HG03571 (cell line): Measurements from ENCODE around the gene CD27.
"Not testable (repeated sequence)": the region's sequence is repeated elsewhere in the genome, so short reads cannot be mapped to it uniquely, and the experiment has no call there.

Experiments
- ATAC-seq: cut with Tn5 transposase; IDR thresholded peaks from one replicate; pipeline ENCODE4 v1.9.1; 2021; ENCODE audit not compliant: unreplicated experiment

The CD27 gene

GRCh38 chr12:6478416-6478815, 33.7 kb downstream of the CD27 start:
- ATAC-seq: no peak

- no peak for ATAC-seq
Observed at GRCh38 chr12:6488240-6488639, 43.5 kb downstream of the CD27 start.

GRCh38 chr12:6489449-6489848, 44.7 kb downstream of the CD27 start:
- ATAC-seq: no peak

- not testable (repeated sequence) for ATAC-seq
Observed at GRCh38 chr12:6490673-6491072, 45.9 kb downstream of the CD27 start.

- ATAC-seq: peak; percentile 60
Observed at GRCh38 chr12:6492838-6493496, 48.2 kb downstream of the CD27 start, which contains the start of gene MRPL51. MRPL51 (minus strand) TSS chr12:6493262; CDS start chr12:6493136, 126 bp downstream.

GRCh38 chr12:6493497-6494257, 48.9 kb downstream of the CD27 start, which contains the start of gene NCAPD2:
NCAPD2 (plus strand) TSS chr12:6494102; CDS start chr12:6495099, 997 bp downstream.
- peak; percentile 89 for ATAC-seq

GRCh38 chr12:6494258-6494743, 49.5 kb downstream of the CD27 start:
- peak; percentile 29 for ATAC-seq

GRCh38 chr12:6494968-6495367, 50.2 kb downstream of the CD27 start:
- no peak for ATAC-seq

GRCh38 chr12:6497291-6497690, 52.5 kb downstream of the CD27 start:
- not testable (repeated sequence) for ATAC-seq

GRCh38 chr12:6500466-6500865, 55.7 kb downstream of the CD27 start:
- ATAC-seq: no peak
